Measurements from ENCODE around the gene CCDC187.

CCDC187 gene

DNA sequence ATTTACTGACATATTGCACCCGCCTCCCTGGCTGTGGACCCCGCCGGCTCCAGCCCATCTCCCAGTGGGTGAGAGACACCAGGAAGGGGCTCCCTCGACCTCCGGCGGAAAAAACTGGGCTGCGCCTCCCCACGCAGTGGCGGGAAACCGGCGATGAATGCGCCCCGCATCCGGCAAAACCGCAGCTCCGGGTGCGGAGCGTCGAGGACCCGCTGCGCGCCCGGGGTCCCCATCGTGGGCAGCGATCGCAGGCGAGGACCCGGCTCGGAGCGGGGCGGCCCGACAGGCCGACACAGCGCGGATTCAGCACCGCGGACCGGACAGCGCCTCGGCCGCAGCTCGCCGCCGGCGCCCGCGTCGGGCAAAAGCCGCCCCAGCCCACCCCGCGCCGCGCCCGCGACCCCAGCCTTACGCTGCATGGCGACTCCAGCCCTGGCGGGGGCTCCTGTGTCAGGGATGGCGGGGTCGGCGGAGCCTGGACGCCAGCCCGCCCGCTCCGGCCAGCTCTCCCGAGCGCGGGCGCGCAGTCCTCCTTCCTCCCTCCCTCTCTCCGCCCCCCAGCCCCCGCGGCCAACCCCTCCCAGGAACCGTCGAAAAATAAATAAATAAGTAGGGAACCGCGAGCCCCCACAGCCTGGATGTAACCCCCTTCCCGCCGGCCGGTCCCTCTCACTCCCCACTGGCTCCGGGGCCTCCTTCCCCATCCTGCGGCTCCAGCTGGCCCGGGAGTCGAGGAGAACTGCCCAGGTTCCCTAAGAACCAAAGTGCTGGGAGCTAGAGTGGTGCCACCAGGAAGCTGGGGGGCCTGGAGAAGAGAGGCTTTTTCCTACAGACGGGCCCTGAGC is 102.1 kb downstream of the CCDC187 start:
- Histone ChIP-seq H3K27ac (ENCODE audit: low read depth, low read length) (no peak overlapping the region), H3K27me3 (ENCODE audit: control insufficient read depth, insufficient read depth, low read length) (peaks cover 44% of the 10 kb centered on the region), H3K4me1 (ENCODE audit: control insufficient read depth, insufficient read depth, low read length) (no peaks in the 10 kb centered on the region), H3K36me3 (ENCODE audit: control insufficient read depth, insufficient read depth, low read length) (no peaks in the 10 kb centered on the region), H3K9ac (ENCODE audit: low read length) (no peak overlapping the region), H3K4me3 (ENCODE audit: low read length) (no peak overlapping the region)

- Histone ChIP-seq H3K9ac (ENCODE audit: low read length) (no peak overlapping the region), H3K27ac (ENCODE audit: low read depth, low read length) (no peak overlapping the region), H3K27me3 (ENCODE audit: control insufficient read depth, insufficient read depth, low read length) (peaks cover 46% of the 10 kb centered on the region), H3K4me3 (ENCODE audit: low read length) (no peak overlapping the region), H3K36me3 (ENCODE audit: control insufficient read depth, insufficient read depth, low read length) (no peaks in the 10 kb centered on the region), H3K4me1 (ENCODE audit: control insufficient read depth, insufficient read depth, low read length) (no peaks in the 10 kb centered on the region)
Observed at GRCh38 chr9:136201174-136201573, 102.7 kb downstream of the CCDC187 start.

- Histone ChIP-seq H3K4me1 (ENCODE audit: control insufficient read depth, insufficient read depth, low read length) (no peaks in the 10 kb centered on the region), H3K36me3 (ENCODE audit: control insufficient read depth, insufficient read depth, low read length) (no peaks in the 10 kb centered on the region), H3K9ac (ENCODE audit: low read length) (no peak overlapping the region), H3K27ac (ENCODE audit: low read depth, low read length) (no peak overlapping the region), H3K27me3 (ENCODE audit: control insufficient read depth, insufficient read depth, low read length) (peaks cover 47% of the 10 kb centered on the region), H3K4me3 (ENCODE audit: low read length) (no peak overlapping the region)
Observed at GRCh38 chr9:136200424-136200823, 103.5 kb downstream of the CCDC187 start.
